ENCODE data around the gene GALNT18.

GALNT18 gene

GRCh38 chr11:11587122-11587521 lies 34.7 kb downstream of the GALNT18 start:
- DNase-seq (ENCODE audit: low spot score): no peak

DNA sequence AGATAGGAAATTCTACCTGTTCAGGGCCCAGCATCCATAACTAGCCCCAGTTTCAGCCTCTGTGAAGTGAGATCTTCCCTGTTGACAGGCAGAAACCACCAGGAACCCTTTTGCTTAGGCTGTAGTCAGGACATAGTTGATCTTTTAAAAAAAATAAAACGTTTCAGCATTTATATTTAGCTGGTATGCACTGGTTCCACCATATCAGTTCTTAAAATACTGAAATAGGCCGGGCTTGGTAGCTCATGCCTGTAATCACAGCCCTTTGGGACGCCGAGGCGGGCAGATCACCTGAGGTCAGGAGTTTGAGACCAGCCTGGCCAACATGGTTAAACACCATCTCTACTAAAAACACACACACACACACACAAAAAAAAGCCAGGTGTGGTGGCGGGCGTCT lies 35.3 kb downstream of the GALNT18 start:
- no peak for DNase-seq (ENCODE audit: low spot score)

GRCh38 chr11:11584937-11585336 lies 36.9 kb downstream of the GALNT18 start:
- no peak for DNase-seq (ENCODE audit: low spot score)

- DNase-seq (ENCODE audit: low spot score): no peak
Observed at GRCh38 chr11:11584530-11584810, 37.3 kb downstream of the GALNT18 start.

- DNase-seq (ENCODE audit: low spot score): no peak
Observed at GRCh38 chr11:11583801-11584529, 37.8 kb downstream of the GALNT18 start.

- no peak for DNase-seq (ENCODE audit: low spot score)
Observed at GRCh38 chr11:11582011-11582701, 39.6 kb downstream of the GALNT18 start.

DNA sequence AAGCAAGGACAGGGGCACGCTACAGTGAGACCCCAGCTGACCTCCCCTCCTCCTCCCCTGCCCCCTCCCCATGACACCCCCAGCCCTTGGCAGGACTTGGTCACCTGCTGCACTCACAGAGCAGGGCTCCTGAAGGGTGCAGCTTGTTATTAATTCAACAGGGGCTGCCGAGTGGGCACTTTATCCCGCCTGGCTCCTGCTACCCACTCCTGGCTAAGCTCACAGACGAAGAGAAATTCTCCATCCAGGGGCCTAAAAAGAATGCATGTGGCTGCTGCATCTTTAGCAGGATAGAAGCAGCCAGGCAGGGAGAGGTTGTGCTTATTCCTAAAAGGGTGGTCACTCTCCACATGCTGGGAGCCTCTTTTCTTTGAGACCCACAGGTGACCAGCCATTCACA lies 40.3 kb downstream of the GALNT18 start:
- no peak for DNase-seq (ENCODE audit: low spot score)

DNA sequence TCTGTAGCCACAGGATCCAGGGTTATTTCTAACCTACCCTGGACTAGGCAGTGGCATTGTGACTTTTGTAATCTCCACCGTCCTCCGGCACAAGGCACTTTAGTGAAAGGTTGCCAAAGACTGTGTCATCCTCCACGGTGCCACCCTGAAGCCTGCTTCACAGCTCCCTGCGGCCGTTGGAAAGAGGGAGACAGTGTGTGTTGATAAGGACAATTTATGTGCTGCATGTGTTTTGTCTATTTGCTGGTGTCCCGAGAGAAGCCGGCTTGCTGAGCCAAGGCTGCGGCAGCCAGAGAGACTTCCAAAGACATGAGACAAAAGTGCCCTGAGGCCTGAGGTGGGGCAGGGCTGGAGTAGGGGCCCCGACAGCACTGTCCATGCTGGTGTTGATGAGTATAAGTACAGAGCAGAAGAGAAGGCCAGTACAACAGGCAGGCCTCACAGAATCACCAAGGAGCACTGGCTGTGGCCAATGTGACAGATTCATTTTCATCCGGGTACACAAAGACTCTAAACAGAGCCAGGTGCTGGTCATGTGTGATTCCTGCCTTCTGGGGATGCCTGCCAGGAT lies 40.9 kb downstream of the GALNT18 start:
- no peak for DNase-seq (ENCODE audit: low spot score)

DNA sequence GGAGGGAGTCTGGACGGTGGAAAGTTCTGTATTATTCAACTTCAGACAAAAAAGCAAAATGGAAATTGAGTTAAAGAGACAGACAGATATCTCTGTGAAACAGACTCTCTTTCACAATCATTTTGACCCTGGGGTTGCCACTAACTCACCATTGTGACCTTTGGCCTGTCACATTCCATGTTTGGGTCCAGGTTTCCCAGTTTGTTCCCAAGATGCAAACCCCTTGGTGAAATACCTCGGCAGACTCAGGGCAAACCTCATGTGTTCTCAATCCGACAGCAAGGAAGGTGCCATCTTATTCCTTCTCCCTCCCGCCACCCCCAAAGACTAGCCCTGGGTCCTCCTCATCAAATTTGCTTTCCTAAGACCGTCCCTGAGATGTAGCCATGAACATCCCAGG lies 41.8 kb downstream of the GALNT18 start:
- no peak for DNase-seq (ENCODE audit: low spot score)

- DNase-seq (ENCODE audit: low spot score): no peak
Observed at GRCh38 chr11:11579012-11579988, 42.5 kb downstream of the GALNT18 start.

DNA sequence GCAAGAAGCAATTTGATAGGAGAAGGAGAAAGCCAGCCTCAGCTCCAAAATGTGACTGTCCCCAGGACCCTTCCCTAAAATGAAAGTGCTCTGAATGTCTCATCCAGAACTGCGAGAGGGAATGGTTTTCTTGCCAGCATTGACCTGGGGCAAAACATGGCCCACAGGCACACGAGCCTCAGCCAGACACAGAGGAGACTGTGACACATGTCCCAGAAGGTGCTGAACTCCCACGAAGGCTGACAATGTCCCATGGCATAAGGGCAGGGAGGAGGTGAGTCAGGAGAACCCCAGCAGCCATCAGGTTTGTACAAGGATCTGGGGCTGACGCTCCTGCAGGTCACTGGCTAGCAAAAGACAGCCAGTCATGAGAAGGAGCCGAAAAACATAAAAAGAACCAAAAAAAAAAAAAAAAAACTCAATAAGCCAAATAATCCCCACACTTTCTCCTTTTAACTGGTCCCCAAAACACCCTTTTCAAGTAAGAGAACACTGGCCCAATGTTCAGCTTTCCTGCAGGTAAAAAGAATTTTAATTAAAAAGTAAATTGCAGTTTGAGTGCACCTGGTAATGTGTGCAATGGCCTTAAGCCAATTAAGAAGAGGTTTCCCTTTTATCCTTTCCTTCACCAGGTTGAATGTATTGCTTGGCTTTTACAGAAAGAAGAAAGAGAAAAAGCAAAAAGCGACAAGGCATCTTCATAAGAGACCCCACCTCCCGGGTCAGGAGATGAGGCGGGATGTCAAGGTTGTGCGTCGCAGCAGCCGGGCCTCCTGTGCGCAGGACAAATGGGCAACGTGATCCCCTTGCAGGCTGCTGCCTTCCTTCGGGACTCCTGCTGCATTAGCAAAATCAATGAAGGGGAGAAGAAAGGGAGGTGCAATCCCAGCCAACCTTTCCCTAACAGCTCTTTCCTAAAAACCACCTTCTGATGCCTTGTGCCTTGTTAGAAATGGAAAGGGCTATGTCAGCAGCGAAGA lies 43.6 kb downstream of the GALNT18 start:
- DNase-seq (ENCODE audit: low spot score): no peak

DNA sequence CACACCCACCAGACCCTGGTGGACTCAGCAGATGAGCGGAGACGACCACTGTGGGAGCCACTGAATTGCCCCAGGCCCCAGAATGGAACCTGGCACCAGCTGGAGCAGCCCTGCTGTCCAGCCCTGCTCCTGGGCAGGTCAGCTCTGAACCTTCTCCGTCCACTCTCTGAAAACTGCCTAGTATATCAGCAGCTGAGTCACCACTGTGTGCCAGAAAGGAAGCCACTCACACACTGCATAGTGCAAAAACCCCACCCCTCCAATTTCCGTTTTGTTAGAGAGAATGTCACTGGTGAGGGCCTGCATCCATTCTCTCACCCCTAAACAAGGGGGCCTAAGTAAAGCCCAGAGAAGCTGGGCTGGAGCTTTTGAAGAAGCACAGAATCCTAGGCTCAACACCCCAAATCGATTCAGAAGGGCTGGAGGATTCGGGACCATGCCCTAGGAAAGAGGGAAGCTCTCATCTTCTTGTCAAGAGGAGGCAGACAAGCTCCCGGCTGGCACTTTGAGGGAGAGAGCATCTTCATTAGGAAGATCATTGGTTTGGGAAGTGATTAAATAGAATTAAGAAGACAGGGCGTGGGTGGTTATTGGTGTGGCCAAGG lies 44.5 kb downstream of the GALNT18 start:
- DNase-seq (ENCODE audit: low spot score): no peak

- DNase-seq (ENCODE audit: low spot score): no peak
Observed at GRCh38 chr11:11574373-11575287, 47.2 kb downstream of the GALNT18 start.

- DNase-seq (ENCODE audit: low spot score): peak; percentile 31
Observed at GRCh38 chr11:11572386-11572785, 49.4 kb downstream of the GALNT18 start.

DNA sequence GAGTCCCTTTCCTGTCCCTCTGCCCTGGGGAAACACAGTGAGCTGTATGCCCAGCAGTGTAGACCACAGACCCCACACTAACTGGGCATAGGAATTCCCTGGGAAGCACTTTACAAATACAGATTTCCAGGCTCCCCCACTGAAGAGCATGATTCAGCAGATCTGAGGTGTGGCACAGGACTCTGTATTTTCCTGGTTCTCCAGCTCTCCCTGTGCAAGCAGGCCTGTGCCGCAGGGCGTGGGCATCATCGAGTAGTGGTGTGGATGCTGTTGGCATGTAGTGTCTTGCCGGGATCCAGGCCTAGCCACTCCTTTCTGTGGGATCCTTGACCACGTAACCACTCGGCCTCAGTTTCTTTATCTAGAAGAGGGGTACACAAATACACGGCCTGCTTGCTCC lies 49.9 kb downstream of the GALNT18 start:
- DNase-seq (ENCODE audit: low spot score): no peak

GRCh38 chr11:11570823-11571222 lies 51.0 kb downstream of the GALNT18 start:
- no peak for DNase-seq (ENCODE audit: low spot score)

GRCh38 chr11:11569936-11570491 lies 51.8 kb downstream of the GALNT18 start:
- peak; percentile 70 for DNase-seq (ENCODE audit: low spot score)

GRCh38 chr11:11568651-11569229 lies 53.1 kb downstream of the GALNT18 start:
- no peak for DNase-seq (ENCODE audit: low spot score)
